GM12878 (cell line): ENCODE measurements around the gene ANTKMT. TPM values are rescaled to one million over a fixed set of nuclear protein-coding genes. Genes with fewer than 3 reads are reported as not detected.

Source experiments
- CBX3 ChIP-seq: fragments of 200-600 bp; sonication (generic); IDR thresholded peaks from 2 replicates; pipeline ENCODE4 v1.6.1; 2016; ENCODE audit warnings: low read depth, borderline replicate concordance
- CEBPB ChIP-seq, 2 experiments: fragments of 150-350 bp in 1 of 2; IDR thresholded peaks; 2 replicates each; pipeline ENCODE4 v1.6.1; 2012 to 2014; ENCODE audit warnings: low read depth in 2 of 2, low read length in 2 of 2, borderline replicate concordance in 1 of 2, inconsistent platforms in 1 of 2
- CHD2 ChIP-seq: IDR thresholded peaks from 2 replicates; pipeline ENCODE4 v1.6.1; 2011; ENCODE audit warnings: low read depth, low read length, improper control_type of control experiment, borderline replicate concordance
- GABPA ChIP-seq: IDR thresholded peaks from 2 replicates; pipeline ENCODE4 v1.6.1; 2014; ENCODE audit warnings: antibody characterized with exemption, low read depth, mild to moderate bottlenecking, inconsistent platforms
- HDGF ChIP-seq: fragments of 450-650 bp; IDR thresholded peaks from 2 replicates; pipeline ENCODE4 v1.6.1; 2016; ENCODE audit warnings: antibody characterized with exemption
- IRF4 ChIP-seq: IDR thresholded peaks from 2 replicates; pipeline ENCODE4 v1.6.1; 2011; ENCODE audit warnings: low read depth, low read length
- NFYB ChIP-seq: IDR thresholded peaks from 2 replicates; pipeline ENCODE4 v1.6.1; 2011; ENCODE audit warnings: low read depth, mild to moderate bottlenecking, low read length, improper control_type of control experiment, moderate library complexity; ENCODE audit not compliant: insufficient read depth
- NR2F1 ChIP-seq: fragments of 450-650 bp; conservative IDR thresholded peaks from 2 replicates; pipeline ENCODE4 v1.6.1; 2017; ENCODE audit warnings: mild to moderate bottlenecking
- RAD51 ChIP-seq: fragments of 450-650 bp; IDR thresholded peaks from 2 replicates; pipeline ENCODE4 v1.6.1; 2016; ENCODE audit warnings: moderate library complexity, mild to moderate bottlenecking, inconsistent platforms
- SMC3 ChIP-seq: IDR thresholded peaks from 2 replicates; pipeline ENCODE4 v1.6.1; 2011; ENCODE audit warnings: low read length, improper control_type of control experiment, borderline replicate concordance
- SREBF2 ChIP-seq: IDR thresholded peaks from 2 replicates; pipeline ENCODE4 v1.6.1; 2012; ENCODE audit warnings: mild to moderate bottlenecking, low read length
- STAT3 ChIP-seq: IDR thresholded peaks from 2 replicates; pipeline ENCODE4 v1.6.1; 2011; ENCODE audit warnings: low read depth, low read length, improper control_type of control experiment
- SUPT20H ChIP-seq: IDR thresholded peaks from 2 replicates; pipeline ENCODE4 v1.6.1; 2011; ENCODE audit warnings: low read depth, mild to moderate bottlenecking, low read length, moderate library complexity, borderline replicate concordance; ENCODE audit not compliant: control insufficient read depth
- TCF3 ChIP-seq: IDR thresholded peaks from 2 replicates; pipeline ENCODE4 v1.6.1; 2012; ENCODE audit warnings: low read depth, mild to moderate bottlenecking, low read length, borderline replicate concordance; ENCODE audit not compliant: insufficient read depth
- YY1 ChIP-seq: IDR thresholded peaks from 2 replicates; pipeline ENCODE4 v1.6.1; 2011; ENCODE audit warnings: low read depth, mild to moderate bottlenecking, low read length
- ZBTB40 ChIP-seq: fragments of 450-650 bp; IDR thresholded peaks from 2 replicates; pipeline ENCODE4 v1.6.1; 2016; ENCODE audit warnings: mild to moderate bottlenecking, moderate library complexity, borderline replicate concordance
- polyA plus RNA-seq, 11 experiments: library from polyadenylated mRNA; depleted of rRNA in 4 of 11; unstranded in 6 of 11; stranded (reverse) in 5 of 11; fragments of >200 nt; fragmentation: Nextera tagmentation in 4 of 11; fragmentation: Illumina TruSeq in 1 of 11; extraction: Ambion mirVana in 4 of 11; extraction: Trizol in 1 of 11; gene quantifications; 1 replicate in 1 of 11; 2 replicates in 10 of 11; pipeline versions ENCODE4 v1.2.1 to v1.2.3, GENCODE V29; 2011 to 2016; ENCODE audit warnings: inconsistent platforms in 2 of 11, missing spikeins in 2 of 11, low read depth in 1 of 11
- total RNA-seq, 4 experiments: library from RNA; depleted of rRNA in 3 of 4; stranded (reverse); fragments of >200 nt in 3 of 4; fragmentation: Illumina TruSeq in 1 of 4; extraction: Trizol in 1 of 4; gene quantifications; 2 replicates each; pipeline versions ENCODE4 v1.2.1 to v1.2.3, GENCODE V29; 2013 to 2021
- TF ChIP-seq, protein P1 (sequence below): fragments of 450-650 bp; IDR thresholded peaks from 2 replicates; pipeline ENCODE4 v1.6.1; 2017; ENCODE audit warnings: mild to moderate bottlenecking, moderate library complexity
- TF ChIP-seq, protein P2 (sequence below): fragments of 450-650 bp; IDR thresholded peaks from 2 replicates; pipeline ENCODE4 v1.6.1; 2017; ENCODE audit warnings: mild to moderate bottlenecking, moderate library complexity

Gene ANTKMT
- total and polyA plus RNA-seq, 10 of the 15 experiments (the other 5 are each of a cell fraction or from before 2014, with no cell fraction given), result 0.58 to 60.5 (median 25.8) TPM

DNA sequence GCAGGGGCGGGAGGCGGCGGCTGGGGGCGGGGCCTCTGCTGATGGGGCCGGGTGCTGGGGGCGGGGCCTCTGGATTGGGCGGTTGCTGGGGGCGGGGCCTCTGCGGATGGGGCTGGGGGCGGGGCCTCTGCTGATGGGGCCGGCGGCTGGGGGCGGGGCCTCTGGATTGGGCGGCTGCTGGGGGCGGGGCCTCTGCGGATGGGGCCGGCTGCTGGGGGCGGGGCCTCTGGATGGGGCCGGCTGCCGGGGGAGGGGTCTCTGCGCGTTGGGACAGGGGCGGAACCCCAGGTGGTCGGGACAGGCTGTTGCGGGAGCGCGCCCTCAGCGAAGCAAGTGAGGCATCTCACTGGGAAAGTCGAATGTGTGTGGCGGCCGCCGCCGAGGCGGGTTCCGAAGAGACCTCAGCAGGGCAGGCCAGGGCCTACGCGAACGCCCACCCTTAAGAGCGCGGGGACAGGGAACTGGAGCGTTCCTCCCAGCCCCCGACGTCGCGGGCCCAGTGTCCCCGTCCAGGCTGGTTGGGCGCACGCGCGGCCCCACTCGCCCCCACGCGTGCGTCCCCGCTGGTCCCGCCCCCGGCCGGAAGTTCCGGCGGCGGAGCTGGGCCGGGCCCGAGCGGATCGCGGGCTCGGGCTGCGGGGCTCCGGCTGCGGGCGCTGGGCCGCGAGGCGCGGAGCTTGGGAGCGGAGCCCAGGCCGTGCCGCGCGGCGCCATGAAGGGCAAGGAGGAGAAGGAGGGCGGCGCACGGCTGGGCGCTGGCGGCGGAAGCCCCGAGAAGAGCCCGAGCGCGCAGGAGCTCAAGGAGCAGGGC is 40.9 kb upstream of the ANTKMT start, which contains the start of gene STUB1 (continued):
- TF ChIP-seq, protein P1, sequence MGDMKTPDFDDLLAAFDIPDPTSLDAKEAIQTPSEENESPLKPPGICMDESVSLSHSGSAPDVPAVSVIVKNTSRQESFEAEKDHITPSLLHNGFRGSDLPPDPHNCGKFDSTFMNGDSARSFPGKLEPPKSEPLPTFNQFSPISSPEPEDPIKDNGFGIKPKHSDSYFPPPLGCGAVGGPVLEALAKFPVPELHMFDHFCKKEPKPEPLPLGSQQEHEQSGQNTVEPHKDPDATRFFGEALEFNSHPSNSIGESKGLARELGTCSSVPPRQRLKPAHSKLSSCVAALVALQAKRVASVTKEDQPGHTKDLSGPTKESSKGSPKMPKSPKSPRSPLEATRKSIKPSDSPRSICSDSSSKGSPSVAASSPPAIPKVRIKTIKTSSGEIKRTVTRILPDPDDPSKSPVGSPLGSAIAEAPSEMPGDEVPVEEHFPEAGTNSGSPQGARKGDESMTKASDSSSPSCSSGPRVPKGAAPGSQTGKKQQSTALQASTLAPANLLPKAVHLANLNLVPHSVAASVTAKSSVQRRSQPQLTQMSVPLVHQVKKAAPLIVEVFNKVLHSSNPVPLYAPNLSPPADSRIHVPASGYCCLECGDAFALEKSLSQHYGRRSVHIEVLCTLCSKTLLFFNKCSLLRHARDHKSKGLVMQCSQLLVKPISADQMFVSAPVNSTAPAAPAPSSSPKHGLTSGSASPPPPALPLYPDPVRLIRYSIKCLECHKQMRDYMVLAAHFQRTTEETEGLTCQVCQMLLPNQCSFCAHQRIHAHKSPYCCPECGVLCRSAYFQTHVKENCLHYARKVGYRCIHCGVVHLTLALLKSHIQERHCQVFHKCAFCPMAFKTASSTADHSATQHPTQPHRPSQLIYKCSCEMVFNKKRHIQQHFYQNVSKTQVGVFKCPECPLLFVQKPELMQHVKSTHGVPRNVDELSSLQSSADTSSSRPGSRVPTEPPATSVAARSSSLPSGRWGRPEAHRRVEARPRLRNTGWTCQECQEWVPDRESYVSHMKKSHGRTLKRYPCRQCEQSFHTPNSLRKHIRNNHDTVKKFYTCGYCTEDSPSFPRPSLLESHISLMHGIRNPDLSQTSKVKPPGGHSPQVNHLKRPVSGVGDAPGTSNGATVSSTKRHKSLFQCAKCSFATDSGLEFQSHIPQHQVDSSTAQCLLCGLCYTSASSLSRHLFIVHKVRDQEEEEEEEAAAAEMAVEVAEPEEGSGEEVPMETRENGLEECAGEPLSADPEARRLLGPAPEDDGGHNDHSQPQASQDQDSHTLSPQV, result no peak
- TF ChIP-seq HDGF (no peak), NR2F1 (0 out of 2 replicates have a peak, but pooled peaks have one; percentile 60), NFYB (no peak), ZBTB40 (no peak), CEBPB (IDR thresholded peaks at IDR 0.05; ENCODE audit: borderline replicate concordance in 1 of 2, low read depth in 2 of 2, low read length in 2 of 2) (no peak), SMC3 (no peak), IRF4 (no peak), SREBF2 (no peak), RAD51 (no peak), CBX3 (no peak), YY1 (peak; percentile 47; the same call in 1 of the 2 replicates), SUPT20H (no peak), GABPA (no peak; the same call in 1 of the 2 replicates), STAT3 (no peak), TCF3 (no peak), CHD2 (no peak)
- TF ChIP-seq, protein P2, sequence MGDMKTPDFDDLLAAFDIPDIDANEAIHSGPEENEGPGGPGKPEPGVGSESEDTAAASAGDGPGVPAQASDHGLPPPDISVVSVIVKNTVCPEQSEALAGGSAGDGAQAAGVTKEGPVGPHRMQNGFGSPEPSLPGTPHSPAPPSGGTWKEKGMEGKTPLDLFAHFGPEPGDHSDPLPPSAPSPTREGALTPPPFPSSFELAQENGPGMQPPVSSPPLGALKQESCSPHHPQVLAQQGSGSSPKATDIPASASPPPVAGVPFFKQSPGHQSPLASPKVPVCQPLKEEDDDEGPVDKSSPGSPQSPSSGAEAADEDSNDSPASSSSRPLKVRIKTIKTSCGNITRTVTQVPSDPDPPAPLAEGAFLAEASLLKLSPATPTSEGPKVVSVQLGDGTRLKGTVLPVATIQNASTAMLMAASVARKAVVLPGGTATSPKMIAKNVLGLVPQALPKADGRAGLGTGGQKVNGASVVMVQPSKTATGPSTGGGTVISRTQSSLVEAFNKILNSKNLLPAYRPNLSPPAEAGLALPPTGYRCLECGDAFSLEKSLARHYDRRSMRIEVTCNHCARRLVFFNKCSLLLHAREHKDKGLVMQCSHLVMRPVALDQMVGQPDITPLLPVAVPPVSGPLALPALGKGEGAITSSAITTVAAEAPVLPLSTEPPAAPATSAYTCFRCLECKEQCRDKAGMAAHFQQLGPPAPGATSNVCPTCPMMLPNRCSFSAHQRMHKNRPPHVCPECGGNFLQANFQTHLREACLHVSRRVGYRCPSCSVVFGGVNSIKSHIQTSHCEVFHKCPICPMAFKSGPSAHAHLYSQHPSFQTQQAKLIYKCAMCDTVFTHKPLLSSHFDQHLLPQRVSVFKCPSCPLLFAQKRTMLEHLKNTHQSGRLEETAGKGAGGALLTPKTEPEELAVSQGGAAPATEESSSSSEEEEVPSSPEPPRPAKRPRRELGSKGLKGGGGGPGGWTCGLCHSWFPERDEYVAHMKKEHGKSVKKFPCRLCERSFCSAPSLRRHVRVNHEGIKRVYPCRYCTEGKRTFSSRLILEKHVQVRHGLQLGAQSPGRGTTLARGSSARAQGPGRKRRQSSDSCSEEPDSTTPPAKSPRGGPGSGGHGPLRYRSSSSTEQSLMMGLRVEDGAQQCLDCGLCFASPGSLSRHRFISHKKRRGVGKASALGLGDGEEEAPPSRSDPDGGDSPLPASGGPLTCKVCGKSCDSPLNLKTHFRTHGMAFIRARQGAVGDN, result peak; percentile 61
